Fibroblast of skin of back (primary cell): ENCODE measurements around the gene ATXN7.
A peak's percentile ranks its signal among the peaks of the same experiment; 100 is the strongest.

Experiments used
- DNase-seq: peaks from one replicate; pipeline ENCODE4 v3.0.0-alpha.2; 2013

ATXN7 gene

GRCh38 chr3:63937661-63938651, 74.3 kb downstream of the ATXN7 start:
- no peak for DNase-seq

DNA sequence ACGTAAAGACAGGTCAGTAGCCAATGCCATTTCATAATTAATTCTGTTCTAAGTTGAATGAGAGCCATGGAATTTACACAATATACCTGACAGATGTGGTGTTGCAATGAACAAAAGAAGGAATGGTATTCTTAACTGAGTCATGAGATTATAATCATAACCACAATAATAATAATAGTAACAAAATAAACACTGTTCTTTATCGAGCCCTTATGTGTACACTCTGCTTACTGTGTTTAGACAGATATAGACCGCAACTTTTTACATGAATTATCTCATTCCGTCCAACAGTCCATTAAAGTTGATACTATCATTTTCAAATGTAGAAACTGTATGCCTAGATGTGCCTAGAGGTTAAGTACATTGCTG, 76.7 kb downstream of the ATXN7 start:
- peak; percentile 27 for DNase-seq

DNA sequence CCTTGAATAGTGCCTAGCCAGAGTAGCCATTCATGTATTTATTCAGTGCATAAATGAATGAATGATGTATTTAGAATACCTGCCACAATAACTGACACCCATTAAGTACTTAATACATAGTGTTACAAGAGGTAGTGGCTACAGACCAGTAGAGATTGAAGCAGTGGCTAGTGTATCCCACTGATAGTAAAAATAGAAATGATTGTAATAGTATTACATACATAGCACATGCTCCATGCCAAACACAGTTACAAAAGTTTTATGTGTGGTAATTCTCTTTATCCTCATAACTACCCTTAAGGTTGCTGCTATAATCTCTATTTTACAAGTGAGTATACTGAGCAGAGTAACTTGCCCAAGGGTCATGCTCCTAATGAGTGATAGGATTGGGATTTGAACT, 78.9 kb downstream of the ATXN7 start:
- DNase-seq = no peak

DNA sequence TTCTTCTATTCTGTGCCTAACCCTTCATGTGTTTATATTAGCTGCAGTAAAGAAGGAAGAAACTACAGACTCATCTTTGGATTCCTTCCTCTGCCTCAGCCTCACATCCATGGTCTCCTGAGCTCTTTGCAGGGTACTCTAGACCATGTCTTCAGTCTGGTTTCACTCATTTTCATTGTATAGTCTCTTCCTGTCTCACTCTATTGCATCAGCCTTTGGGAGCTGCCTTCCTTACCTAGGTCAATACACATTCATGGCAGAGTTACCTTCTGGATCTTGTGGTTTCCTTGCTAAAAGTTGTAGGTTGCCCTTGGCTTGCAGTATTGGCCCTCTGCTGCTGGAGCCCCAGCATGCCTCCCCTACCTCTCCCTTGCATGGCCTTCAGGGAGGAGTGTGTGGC, 80.0 kb downstream of the ATXN7 start:
- no peak for DNase-seq

GRCh38 chr3:63945558-63946096, 82.0 kb downstream of the ATXN7 start:
- DNase-seq = no peak

DNA sequence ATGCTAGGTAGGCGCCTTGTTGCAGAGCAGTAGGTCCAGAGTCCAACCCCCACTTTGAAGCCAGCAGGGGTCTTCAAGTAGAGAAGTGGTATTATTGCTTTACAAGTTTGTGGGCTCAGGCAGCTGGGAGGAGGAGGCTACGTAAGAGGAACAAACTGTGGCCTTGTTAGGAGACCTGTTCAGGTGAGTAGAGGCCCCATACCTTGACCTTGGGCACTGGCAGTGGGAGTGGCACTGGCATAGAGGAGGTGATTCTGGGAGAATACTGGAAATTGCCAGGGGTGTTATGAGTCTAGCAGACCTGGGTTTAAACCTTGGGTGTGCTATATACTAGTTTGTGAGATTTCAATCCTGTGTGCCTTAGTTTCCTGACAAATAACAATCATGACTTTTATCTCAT, 83.1 kb downstream of the ATXN7 start:
- DNase-seq = no peak

- no peak for DNase-seq
Measured at GRCh38 chr3:63947594-63947993, 83.9 kb downstream of the ATXN7 start.

DNA sequence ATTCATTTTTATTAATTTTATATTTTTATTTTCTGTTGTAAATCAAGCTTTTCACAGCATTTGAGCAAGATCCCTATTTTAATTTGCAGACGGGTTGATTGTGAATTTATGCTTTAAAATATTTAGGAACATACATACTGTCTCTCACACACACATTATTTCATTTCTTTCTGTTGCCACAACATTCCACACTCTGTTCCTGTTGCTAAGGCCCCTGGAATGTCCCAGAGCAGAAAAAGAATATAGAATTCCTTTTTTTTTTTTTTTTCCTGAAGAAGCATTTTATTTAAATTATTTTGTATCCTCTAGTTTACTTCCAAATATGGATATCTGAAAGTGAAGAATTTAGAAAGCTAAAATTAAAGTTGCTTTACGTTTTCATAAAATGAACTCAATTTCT, 85.3 kb downstream of the ATXN7 start:
- DNase-seq = peak; percentile 91

DNA sequence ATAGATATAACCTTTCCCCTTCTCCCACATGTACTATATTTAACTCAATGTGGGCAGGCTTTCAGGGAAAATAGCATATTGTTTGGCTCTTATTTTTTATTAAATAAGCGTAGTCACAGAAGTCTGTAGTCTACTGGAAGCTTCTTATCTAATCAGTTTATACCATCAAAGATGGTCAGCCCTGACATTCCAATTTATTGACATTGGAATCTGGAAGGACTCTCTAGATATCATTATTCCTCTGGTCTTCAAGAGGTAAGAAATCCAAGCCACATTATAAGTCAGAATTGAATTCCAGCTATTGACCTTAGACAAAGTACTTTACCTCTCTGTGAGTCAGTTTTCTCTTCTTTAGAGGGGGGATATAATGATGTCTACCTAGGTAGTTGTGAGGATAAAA, 87.0 kb downstream of the ATXN7 start:
- no peak for DNase-seq

DNA sequence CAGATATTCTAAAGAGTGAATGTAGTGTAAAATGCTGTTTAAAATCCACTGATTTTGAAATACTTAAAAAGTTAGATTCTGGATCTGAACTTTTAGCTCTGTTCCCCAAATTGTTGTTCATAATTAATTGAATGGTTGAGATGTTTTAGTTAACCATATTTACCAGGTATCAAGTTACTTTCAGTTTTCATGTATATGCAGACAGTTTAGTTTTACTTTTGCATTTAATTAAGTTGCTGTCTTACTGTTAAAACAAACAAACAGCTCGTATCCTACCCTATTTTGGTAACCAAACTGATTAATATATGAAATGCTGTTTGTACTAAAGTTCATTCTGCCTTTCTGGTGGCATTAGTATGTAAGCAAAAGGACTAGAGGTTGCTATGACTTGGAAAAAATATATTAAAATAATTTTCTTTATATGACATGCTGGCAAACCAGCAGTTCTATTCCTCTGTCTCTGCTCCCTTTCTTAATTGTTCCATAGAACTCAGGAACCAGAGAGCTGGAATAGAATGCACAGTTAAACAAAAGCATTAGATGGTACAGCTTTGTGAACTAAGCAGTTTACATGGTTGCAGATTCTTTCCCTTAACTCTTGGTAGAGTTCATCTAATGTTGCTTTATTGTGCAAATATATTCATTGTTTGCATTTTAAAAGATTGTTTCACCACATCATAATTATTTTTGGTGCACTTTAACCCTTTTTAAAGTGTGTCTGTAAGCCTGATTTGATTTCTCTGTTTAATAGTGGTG, 88.0 kb downstream of the ATXN7 start:
- no peak for DNase-seq

GRCh38 chr3:63952248-63952594, 88.6 kb downstream of the ATXN7 start:
- DNase-seq = no peak

- no peak for DNase-seq
Measured at GRCh38 chr3:63954182-63954581, 90.5 kb downstream of the ATXN7 start.

GRCh38 chr3:63955036-63955650, 91.5 kb downstream of the ATXN7 start:
- no peak for DNase-seq

DNA sequence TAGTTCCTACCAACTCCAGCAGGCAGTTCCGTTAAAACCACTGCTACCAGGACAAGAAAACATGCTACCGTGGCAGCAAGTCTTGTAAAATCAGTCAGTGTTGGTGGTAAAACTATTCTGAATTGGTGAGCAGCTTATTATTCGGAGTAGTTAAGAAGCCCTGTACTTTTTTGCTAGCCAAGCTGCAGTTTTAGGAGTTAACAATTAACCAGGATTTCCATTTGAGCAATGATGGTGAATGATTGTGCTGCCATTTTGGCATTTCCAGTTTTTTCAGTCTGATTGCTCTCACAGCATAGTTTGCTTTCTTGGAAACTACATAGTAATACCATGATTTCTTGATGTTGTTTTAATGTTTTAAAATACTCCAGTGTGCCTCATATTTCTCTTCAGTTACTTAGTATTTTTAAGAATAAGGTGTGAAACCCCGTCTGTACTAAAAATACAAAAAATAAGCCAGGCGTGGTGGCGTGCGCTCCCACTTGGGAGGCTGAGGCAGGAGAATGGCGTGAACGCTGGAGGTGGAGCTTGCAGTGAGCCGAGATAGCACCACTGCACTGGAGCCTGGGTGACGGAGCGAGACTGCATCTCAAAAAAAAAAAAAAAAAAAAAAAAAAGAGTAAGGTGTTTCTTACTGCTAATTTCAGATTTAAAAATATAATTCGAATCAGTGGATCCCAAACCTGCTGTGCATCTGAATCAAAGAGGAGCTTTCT, 92.3 kb downstream of the ATXN7 start:
- DNase-seq = no peak

DNA sequence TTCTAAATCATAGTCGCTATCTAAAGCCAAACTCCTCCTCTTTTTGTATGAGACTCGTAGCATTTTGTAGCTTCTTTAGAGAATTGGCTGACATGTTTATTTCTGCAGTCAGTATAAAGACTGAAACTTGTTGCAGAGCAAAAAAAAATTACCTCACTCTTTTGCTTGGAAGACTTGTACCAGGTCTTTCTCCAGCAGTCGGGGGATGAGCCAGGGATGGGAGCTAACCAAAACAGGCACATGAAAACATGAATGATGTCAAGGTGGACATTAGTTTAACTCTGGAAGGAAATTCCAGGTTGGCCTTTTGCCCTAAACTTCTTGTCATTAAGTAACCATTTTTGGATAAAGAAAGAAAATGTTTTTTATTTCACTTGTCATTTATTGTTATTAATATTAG, 95.5 kb downstream of the ATXN7 start:
- no peak for DNase-seq

- DNase-seq = peak; percentile 71
Measured at GRCh38 chr3:63960048-63960711, 96.5 kb downstream of the ATXN7 start.

GRCh38 chr3:63961891-63962290, 98.2 kb downstream of the ATXN7 start:
- DNase-seq = no peak

DNA sequence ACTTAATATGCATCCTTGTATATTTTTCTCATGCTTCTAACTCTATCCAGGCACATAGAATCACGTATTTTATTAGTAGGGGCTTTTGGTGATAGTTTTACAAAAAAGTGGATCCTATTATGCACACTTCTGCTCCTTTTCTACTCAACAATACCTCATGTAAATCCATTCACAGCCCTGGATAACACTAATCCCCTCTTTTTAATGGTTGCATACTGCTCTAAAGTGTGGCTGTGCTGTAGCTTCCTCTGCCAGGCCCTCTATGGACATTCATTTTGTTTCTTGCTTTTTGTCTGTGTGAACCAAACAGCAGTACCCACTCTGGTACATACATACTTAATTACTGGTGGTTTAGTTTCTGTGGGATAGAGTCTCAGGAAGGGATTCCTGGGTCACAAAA, 99.8 kb downstream of the ATXN7 start:
- DNase-seq = no peak

GRCh38 chr3:63964681-63965485, 101.2 kb downstream of the ATXN7 start:
- DNase-seq = no peak

DNA sequence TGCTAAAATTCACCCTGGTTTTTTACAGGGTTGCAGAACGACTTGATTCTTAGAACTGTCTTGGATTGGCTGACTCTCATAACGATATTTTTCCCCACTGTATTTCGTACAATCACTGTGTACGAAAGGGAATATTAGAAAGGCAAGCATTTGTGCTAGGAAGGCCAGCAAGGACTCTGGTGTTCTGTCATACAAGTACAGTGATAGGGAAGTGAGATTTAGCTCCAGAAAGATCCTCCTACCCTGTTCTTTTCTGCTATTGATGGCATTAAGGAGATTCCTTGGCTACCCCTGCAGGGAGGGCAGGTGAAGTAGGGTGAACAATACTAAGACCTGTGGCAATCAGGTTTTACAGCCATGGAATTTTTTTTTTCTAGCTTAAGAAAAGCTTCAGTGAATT, 102.3 kb downstream of the ATXN7 start:
- DNase-seq = no peak

- DNase-seq = no peak
Measured at GRCh38 chr3:63966871-63967270, 103.2 kb downstream of the ATXN7 start.
